HG03097 (cell line): Measurements from ENCODE around the gene ITM2B.

Experiments used
- ATAC-seq: cut with Tn5 transposase; IDR thresholded peaks from one replicate; pipeline ENCODE4 v1.9.1; 2021; ENCODE audit not compliant: unreplicated experiment, low FRiP score

Gene ITM2B

GRCh38 chr13:48255090-48255489 lies 22.1 kb downstream of the ITM2B start:
- ATAC-seq = no peak

GRCh38 chr13:48255954-48256353 lies 22.9 kb downstream of the ITM2B start:
- no peak for ATAC-seq

GRCh38 chr13:48258002-48258401 lies 25.0 kb downstream of the ITM2B start:
- ATAC-seq = no peak

- no peak for ATAC-seq
These were observed 25.4 kb downstream of the ITM2B start for GRCh38 chr13:48258430-48258829.

- ATAC-seq = no peak
These were observed 28.0 kb downstream of the ITM2B start for GRCh38 chr13:48260970-48261369.

- no peak for ATAC-seq
These were observed 30.2 kb downstream of the ITM2B start for GRCh38 chr13:48263196-48263595.

- ATAC-seq = no peak
These were observed 31.1 kb downstream of the ITM2B start for GRCh38 chr13:48264058-48264457.

GRCh38 chr13:48265217-48265815 lies 32.3 kb downstream of the ITM2B start:
- peak; percentile 52 for ATAC-seq

- ATAC-seq = no peak
These were observed 33.1 kb downstream of the ITM2B start for GRCh38 chr13:48266150-48266549.

- ATAC-seq = no peak
These were observed 34.0 kb downstream of the ITM2B start for GRCh38 chr13:48266701-48267639.

GRCh38 chr13:48268019-48268418 lies 35.0 kb downstream of the ITM2B start:
- ATAC-seq = no peak

GRCh38 chr13:48273346-48273745 lies 40.3 kb downstream of the ITM2B start:
- ATAC-seq = no peak

GRCh38 chr13:48275507-48275906 lies 42.5 kb downstream of the ITM2B start:
- no peak for ATAC-seq

GRCh38 chr13:48278806-48279205 lies 45.8 kb downstream of the ITM2B start:
- no peak for ATAC-seq

- ATAC-seq = no peak
These were observed 48.5 kb downstream of the ITM2B start for GRCh38 chr13:48281556-48281955.

GRCh38 chr13:48291730-48292129 lies 58.7 kb downstream of the ITM2B start:
- no peak for ATAC-seq

- no peak for ATAC-seq
These were observed 59.6 kb downstream of the ITM2B start for GRCh38 chr13:48292650-48293049.

- no peak for ATAC-seq
These were observed 61.6 kb downstream of the ITM2B start for GRCh38 chr13:48294653-48295052.

- no peak for ATAC-seq
These were observed 62.3 kb downstream of the ITM2B start for GRCh38 chr13:48295271-48295670.

- ATAC-seq = no peak
These were observed 63.5 kb downstream of the ITM2B start for GRCh38 chr13:48296528-48296927.

- ATAC-seq = no peak
These were observed 64.3 kb downstream of the ITM2B start for GRCh38 chr13:48297131-48297786.
